ENCODE data around the gene UVSSA. TPM values are rescaled to one million over a fixed set of nuclear protein-coding genes. Genes with fewer than 3 reads are reported as not detected.

UVSSA gene
- polyA plus RNA-seq, 6 donors from 2014 or later: 2.0 to 5.6 (median 3.0) TPM

DNA sequence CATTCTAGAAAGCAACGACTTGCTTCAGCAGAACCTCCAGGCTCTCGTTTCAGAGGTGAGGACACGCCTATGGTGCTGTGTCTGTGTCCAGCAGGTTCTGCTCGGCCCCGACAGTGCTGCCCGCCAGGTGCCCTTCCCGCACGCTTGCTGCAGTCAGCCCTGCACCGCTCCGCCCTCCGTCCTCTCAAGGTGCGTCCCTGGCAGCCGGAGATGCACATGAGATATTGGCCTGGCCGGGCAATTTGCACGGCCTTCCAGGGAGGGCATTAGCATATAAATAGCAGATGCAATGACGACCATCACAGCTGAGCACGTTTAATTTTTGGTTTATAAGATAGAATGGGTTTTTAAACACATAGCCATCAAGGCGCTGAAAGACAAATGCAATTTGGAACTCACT, 14.4 kb downstream of the UVSSA start:
- ATAC-seq (ENCODE audit: low read depth in 2 of 2): no peak
- Mint-ChIP-seq H3K36me3 (no peaks in the 10 kb centered on the region), H3K27me3 (no peaks in the 10 kb centered on the region), H3K4me1 (peaks cover 0 to 1% (median 0%) of the 10 kb centered on the region in 3 donors), H3K9me3 (no peaks in the 10 kb centered on the region), H3K27ac (no peak overlapping the region), H3K4me3 (no peak overlapping the region)
- DNase-seq: no peak

DNA sequence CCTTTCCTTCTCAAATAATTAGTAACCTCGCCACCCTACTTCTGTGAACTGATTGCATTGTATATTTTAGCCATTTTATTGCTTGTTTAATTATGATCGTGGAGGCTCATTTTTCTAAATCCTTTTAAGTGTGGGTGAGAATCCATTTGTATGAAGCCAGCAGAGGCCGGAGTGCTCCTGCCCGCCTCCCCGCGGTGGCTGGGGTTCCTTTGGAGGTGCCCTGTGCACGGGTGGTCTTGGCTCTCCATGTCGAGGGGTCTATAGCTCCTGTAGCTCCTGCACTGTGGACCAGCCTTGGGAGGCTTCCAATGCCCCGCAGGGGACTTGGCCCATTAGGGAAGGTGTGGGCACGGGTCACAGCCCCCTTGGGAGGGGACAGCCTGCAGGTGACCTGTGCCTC, 15.0 kb downstream of the UVSSA start:
- Mint-ChIP-seq H3K36me3 (no peaks in the 10 kb centered on the region), H3K4me1 (no peaks in the 10 kb centered on the region), H3K9me3 (no peaks in the 10 kb centered on the region), H3K27ac (peak overlapping the region in 1 of 6 donors; percentile 58), H3K4me3 (no peak overlapping the region), H3K27me3 (no peaks in the 10 kb centered on the region)
- ATAC-seq (ENCODE audit: low read depth in 2 of 2) (no peak), DNase-seq (no peak)

DNA sequence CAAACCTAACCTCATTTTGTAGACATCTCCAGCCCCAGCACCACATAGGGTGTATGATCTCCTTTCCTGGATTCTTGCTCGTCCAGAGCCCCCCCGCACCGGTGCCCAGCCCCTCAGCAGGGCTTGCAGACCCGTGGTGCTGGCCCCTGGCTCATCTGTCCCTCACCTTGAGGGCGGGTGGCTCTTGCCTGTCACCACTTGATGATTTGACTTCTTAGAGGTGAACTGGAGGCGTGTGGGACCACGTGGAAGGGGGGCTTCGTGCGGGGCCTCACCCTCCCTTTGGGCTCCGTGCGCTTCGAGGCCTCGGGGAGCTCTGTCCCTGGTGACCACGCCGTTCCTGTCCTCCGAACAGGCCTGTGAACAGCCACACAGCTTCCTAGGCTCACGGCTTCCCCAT, 15.5 kb downstream of the UVSSA start:
- Mint-ChIP-seq H3K4me1 (no peaks in the 10 kb centered on the region), H3K9me3 (no peaks in the 10 kb centered on the region), H3K27ac (no peak overlapping the region), H3K27me3 (no peaks in the 10 kb centered on the region), H3K36me3 (no peaks in the 10 kb centered on the region), H3K4me3 (no peak overlapping the region)
- ATAC-seq (ENCODE audit: low read depth in 2 of 2) (no peak), DNase-seq (no peak)

DNA sequence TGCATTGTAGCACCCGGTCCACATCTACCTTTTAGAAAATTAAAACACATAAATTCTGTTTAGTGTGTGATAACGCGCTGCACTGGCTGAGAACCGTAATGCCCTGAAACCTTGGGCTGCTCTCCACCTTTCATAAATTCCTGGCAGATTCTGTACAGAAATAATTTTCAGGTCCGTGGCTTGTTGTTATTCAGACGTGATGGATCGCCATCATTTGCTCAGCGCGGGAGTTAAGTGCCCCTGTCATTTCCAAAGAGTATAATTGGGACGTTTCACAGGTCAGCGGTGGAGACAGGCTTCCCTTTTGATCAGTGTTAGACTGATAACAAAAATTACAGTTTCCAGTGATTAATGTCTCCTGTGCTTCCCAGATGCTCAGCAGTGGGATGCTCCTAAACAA, 16.5 kb downstream of the UVSSA start:
- H3K27ac Mint-ChIP-seq: no peak overlapping the region
- H3K9me3 Mint-ChIP-seq: no peaks in the 10 kb centered on the region
- H3K27me3 Mint-ChIP-seq: no peaks in the 10 kb centered on the region
- no peaks in the 10 kb centered on the region for H3K36me3 Mint-ChIP-seq
- H3K4me3 Mint-ChIP-seq: no peak overlapping the region
- DNase-seq (no peak), ATAC-seq (ENCODE audit: low read depth in 2 of 2) (no peak)
- no peaks in the 10 kb centered on the region for H3K4me1 Mint-ChIP-seq

DNA sequence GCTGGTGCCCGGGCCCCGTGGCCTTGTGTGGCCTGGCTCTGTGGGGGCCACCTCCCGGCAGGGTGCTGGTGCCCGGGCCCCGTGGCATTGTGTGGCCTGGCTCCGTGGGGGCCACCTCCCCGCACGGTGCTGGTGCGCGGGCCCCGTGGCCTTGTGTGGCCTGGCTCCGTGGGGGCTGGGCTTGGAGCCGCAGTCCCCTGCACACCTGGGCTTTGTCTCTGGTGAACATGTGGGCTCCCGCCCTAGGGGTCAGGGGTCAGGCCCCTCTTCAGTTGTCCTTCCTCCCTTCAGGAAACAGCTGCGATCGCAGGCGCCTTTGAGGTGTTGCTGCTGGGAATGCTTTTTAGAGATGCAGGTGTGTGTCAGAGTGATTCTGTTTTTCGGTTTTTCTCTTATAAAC, 17.2 kb downstream of the UVSSA start:
- no peak for ATAC-seq (ENCODE audit: low read depth in 2 of 2)
- no peaks in the 10 kb centered on the region for H3K9me3 Mint-ChIP-seq
- no peaks in the 10 kb centered on the region for H3K27me3 Mint-ChIP-seq
- DNase-seq: no peak
- no peak overlapping the region for H3K4me3 Mint-ChIP-seq
- H3K4me1 Mint-ChIP-seq: no peaks in the 10 kb centered on the region
- no peaks in the 10 kb centered on the region for H3K36me3 Mint-ChIP-seq
- no peak overlapping the region for H3K27ac Mint-ChIP-seq

DNA sequence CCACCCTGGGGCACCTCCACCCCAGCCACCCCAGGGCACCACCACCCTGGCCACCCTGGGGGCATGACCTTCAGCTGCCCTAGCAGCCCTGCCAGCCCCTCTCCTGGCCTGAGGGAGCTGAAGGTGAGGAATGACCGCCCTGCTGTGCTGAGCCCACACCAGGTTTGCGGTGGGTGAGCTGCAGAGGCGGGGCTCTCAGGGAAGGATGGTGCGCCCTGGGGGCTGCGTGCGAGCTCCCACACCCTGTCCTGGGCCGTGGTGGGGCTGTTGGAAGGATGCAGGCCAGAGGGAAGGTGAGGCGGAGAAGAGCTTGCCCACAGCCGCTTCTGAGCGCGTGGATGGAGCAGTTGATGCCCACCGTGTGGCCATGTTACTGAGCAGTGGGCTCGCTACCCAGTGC, 17.7 kb downstream of the UVSSA start:
- H3K27me3 Mint-ChIP-seq: no peaks in the 10 kb centered on the region
- DNase-seq (no peak), ATAC-seq (ENCODE audit: low read depth in 2 of 2) (no peak)
- H3K9me3 Mint-ChIP-seq: no peaks in the 10 kb centered on the region
- H3K27ac Mint-ChIP-seq: no peak overlapping the region
- H3K4me1 Mint-ChIP-seq: no peaks in the 10 kb centered on the region
- no peaks in the 10 kb centered on the region for H3K36me3 Mint-ChIP-seq
- H3K4me3 Mint-ChIP-seq: no peak overlapping the region

DNA sequence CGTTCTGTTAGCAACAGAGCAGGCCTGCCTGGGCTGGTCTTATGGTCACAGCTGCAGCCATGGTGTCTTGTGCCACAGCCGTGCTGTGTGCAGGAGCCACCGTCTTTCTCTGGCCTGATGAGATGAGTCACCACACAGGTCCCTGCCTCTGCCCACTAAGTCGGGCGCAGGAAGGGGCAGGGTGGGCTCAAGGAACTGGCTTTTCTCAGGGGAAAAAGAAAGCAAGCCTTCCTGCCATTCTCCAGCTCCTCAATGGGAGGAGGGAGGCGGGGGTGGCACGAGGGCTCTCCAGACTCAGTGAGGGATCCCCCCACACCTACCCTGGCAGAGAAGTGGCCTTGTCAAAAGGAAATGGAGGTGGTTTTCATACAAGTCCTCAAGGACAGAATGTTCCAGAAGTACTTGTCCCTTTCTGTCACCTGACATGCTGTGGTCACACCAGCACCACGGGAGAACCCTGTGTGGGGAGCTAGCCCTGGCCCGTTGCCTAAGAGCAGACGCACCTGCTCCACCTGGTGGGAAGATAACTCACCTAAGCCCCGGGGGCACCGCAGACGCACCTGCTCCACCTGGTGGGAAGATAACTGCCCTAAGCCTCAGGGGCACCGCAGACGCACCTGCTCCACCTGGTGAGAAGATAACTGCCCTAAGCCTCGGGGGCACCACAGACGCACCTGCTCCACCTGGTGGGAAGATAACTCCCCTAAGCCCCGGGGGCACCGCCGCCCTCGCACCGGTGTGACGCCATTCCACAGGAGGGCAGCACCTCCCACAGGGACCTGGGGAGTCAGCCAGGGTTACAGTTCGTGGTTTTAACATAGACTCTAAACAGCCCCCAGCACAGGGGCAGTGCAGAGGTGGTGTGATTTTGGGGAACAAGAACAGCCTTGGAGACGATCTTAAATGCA, 18.5 kb downstream of the UVSSA start:
- ATAC-seq (ENCODE audit: low read depth in 2 of 2): no peak

DNA sequence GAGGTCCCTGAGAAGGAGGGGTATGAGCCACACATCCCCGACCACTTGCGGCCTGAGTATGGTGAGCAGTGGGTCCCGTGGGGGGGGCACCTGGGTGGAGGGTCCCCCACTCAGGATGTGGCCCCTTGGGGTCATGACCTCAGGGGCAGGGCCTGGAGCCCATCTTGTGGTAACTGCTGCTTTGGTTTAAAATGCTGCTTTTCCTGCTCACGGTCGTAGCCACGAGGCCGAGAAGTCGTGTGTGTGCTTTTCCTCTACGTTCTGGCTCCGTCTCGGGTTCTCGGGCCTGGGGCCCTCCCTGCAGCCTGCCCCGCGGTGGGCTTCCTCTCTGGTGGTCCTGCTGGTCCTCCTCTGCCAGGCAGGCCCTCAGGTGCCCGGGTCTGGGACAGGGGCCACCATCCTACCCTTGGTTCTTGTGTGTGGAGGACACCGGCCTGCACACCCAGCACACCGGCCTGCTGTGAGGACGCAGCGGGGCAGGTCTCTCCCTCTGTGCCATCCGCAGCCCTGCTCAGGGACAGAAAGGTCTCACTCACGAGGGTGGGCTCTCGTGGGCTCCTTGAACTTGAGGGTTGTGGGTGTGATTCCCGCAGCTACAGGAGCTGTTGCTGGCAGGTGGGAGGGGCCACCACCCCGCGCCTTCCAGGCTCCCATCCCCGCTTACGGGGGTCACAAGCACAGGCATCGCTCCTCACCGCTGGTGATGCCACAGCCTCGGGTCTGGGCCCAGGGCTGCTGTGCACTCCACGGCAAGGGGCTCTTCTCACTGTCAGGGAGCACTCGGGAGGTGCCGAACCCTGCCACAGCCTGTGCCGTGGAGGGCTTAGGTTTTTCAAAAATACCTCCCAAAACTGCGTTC, 19.6 kb downstream of the UVSSA start:
- no peak overlapping the region for H3K4me3 Mint-ChIP-seq

More for the DNA sequence above, 18.5 kb downstream of the UVSSA start:
- Mint-ChIP-seq H3K27ac (peak overlapping the region in 1 of 6 donors; percentile 77), H3K27me3 (no peaks in the 10 kb centered on the region), H3K4me3 (no peak overlapping the region), H3K4me1 (no peaks in the 10 kb centered on the region), H3K36me3 (no peaks in the 10 kb centered on the region), H3K9me3 (no peaks in the 10 kb centered on the region)
- no peak for DNase-seq

DNA sequence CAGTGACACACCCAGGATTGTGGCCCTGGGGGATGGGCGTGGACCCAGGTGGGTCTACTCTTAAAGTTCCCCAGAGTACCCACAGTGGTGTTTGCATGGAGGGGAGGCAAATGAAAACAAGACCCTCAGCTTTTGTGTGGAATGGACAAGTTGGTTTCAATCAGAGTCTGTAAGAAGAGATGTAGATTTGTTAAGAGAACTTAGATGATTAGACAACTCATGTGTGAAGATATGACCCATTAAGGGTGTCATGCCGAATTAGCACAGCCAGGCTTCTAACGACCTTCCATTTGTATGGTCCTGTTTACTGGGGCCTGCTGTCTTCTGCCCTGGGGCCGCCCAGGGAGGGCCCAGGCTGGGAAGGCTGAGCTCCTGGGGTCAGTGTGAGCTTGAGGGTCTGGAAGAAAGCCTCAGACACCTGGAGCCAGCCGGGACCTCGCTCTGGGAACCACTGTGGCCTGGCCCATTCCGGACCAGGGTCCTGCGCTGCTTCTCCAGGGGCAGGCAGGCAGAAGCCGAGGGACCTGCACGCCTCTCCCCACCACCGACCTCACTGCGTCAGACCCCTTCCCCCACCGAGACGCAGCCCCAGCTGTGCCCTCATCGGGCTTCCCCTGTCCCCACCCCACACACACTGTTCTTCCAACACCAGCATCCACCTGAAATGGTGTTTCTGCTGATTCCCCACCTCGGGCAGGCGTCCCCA, 20.4 kb downstream of the UVSSA start:
- ATAC-seq (ENCODE audit: low read depth in 2 of 2) (no peak), DNase-seq (no peak)
- H3K27ac Mint-ChIP-seq: no peak overlapping the region
- H3K27me3 Mint-ChIP-seq: no peaks in the 10 kb centered on the region
- H3K9me3 Mint-ChIP-seq: no peaks in the 10 kb centered on the region
- H3K4me3 Mint-ChIP-seq: no peak overlapping the region
- H3K4me1 Mint-ChIP-seq: peaks cover 0 to 3% (median 0%) of the 10 kb centered on the region in 3 donors
- H3K36me3 Mint-ChIP-seq: peaks cover 12 to 14% of the 10 kb centered on the region in 2 donors

More for the DNA sequence above, 19.6 kb downstream of the UVSSA start:
- DNase-seq: no peak
- Mint-ChIP-seq H3K4me1 (peaks cover 0 to 3% (median 0%) of the 10 kb centered on the region in 3 donors), H3K36me3 (peaks cover 4 to 8% of the 10 kb centered on the region in 2 donors), H3K9me3 (no peaks in the 10 kb centered on the region), H3K27ac (no peak overlapping the region), H3K27me3 (no peaks in the 10 kb centered on the region)
- ATAC-seq (ENCODE audit: low read depth in 2 of 2): no peak

DNA sequence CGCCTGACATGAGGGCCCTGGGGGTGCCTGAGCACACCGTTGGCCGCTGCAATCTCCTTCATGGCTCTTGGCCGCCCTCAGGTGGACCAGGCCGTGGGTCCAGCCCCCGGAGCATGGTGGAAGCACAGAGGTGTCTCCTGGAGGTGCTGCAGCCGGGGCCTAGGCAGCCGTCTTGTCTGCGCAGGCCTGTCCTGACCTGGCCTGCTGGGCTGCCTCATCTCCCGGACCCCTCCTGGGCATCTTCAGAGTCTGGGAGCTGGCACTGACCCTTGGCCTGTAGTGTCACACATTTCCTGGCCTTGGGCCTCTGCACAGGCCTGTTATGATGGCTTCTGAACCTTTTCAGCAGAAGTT, 20.9 kb downstream of the UVSSA start:
- no peaks in the 10 kb centered on the region for H3K9me3 Mint-ChIP-seq
- no peaks in the 10 kb centered on the region for H3K27me3 Mint-ChIP-seq
- DNase-seq: no peak
- ATAC-seq (ENCODE audit: low read depth in 2 of 2): no peak
- no peak overlapping the region for H3K27ac Mint-ChIP-seq
- H3K4me1 Mint-ChIP-seq: peaks cover 0 to 3% (median 0%) of the 10 kb centered on the region in 3 donors
- H3K4me3 Mint-ChIP-seq: no peak overlapping the region
- H3K36me3 Mint-ChIP-seq: peaks cover 14 to 19% of the 10 kb centered on the region in 2 donors

DNA sequence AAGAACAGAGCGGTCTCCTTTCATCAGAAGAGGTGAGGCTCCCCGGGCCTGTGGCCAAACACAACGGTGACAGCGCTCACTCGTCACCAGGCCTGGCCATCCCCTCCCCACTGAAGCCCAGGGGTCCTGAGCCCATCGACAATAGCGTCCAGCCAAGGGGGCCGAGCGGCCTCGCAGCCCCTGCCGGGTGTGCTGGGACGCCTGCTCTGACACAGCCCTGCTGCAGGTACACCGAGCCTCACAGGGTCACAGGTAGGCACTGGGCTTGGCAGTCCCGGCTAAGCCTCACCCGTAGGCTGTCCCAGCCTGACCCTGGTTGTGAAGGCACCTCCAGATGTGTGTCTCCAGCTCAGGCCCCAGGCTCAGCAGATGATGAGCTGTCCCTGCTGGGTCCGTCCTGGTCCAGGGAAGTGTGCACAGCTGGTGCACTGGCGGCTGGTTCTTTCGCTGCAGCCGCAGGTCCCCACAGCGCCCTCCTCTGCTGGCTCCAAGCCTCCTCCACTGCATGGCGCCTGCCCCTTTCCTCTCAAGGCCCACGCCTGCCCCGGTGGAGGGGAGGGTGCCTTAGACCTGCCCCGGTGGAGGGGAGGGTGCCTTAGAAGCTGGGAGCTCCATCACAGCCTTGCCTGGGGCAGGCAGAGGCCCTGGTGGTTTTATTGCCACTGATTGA, 21.5 kb downstream of the UVSSA start:
- no peak overlapping the region for H3K4me3 Mint-ChIP-seq
- H3K4me1 Mint-ChIP-seq: peaks cover 0 to 4% (median 0%) of the 10 kb centered on the region in 3 donors
- DNase-seq (no peak), ATAC-seq (ENCODE audit: low read depth in 2 of 2) (no peak)
- H3K36me3 Mint-ChIP-seq: peaks cover 17 to 26% of the 10 kb centered on the region in 2 donors
- H3K27me3 Mint-ChIP-seq: no peaks in the 10 kb centered on the region
- H3K27ac Mint-ChIP-seq: peak overlapping the region in 2 of 6 donors; percentile 21 to 81
- H3K9me3 Mint-ChIP-seq: peaks cover 0 to under 1% (median 0%) of the 10 kb centered on the region in 7 donors

DNA sequence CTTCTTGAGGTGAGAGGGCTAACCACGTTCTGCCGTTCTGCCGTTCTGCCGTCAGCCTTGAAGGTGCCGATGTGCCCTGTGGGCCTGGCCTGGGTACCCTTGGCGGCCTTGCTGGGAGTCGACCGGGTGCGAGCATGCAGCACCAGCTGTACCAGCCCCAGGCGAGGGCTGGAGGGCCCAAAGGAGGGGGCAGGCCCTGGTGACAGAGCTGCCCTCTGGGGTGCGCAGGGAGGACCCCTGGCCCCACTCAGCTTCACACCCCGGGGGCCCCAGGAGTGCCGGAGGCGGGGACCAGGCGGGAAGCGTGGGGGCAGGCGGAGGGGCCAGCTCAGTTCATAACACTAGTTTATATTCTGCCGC, 22.1 kb downstream of the UVSSA start:
- H3K27me3 Mint-ChIP-seq: no peaks in the 10 kb centered on the region

More for the DNA sequence above, 22.1 kb downstream of the UVSSA start:
- Mint-ChIP-seq H3K27ac (no peak overlapping the region), H3K4me1 (peaks cover 0 to 8% (median 0%) of the 10 kb centered on the region in 3 donors), H3K4me3 (no peak overlapping the region), H3K9me3 (peaks cover 0 to 3% (median 0%) of the 10 kb centered on the region in 7 donors), H3K36me3 (peaks cover 19 to 31% of the 10 kb centered on the region in 2 donors)
- no peak for DNase-seq
- no peak for ATAC-seq (ENCODE audit: low read depth in 2 of 2)

All from naive B cell (primary cell).